ENCODE measurements around the gene PRICKLE3. TPM values are rescaled to one million over a fixed set of nuclear protein-coding genes. Genes with fewer than 3 reads are reported as not detected.

PRICKLE3 gene
- total RNA-seq, 4 donors from 2014 or later: 14.5 to 40.0 (median 33.2) TPM

DNA sequence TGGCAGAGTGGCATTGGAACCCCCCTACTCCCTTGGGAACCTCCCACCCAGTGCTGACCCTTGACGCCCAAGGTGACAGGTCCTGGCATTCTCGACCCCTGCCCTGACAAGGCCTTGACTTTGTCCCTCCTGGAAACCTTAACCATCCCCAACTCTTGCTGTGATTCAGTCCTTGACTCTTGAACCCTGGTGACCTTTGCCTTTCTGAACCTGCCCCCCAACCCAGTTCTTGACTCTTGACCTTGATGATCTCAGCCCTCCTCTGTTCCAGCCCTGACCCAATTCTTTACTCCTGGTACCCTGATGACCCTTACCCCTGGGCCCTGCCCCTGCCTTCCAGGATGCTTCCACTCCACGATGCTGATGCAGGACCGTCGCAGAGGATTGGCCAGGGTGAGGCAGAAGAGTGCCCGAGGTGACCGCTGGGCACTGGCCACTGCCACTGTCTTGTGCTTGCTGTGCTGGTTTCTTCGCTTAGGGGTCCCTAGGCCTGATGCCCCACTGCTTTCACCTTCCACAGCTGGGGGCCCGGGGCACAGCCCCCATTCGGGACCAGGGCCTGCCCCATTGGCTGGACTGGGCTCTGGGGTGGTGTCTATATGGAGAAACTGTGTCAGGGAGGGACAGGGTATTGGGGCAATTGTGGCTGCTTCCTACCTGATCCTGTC is 45.3 kb upstream of the PRICKLE3 start:
- WGBS, 2 donors (ENCODE audit: low coverage in 1 of 2): 85% methylated on average over 10 of the region's 10 CpGs; no CpG with 5 or more reads in 1 of the 2 donors
- intact Hi-C loops (cut with DNase I; ENCODE audit: low total_unique reads): no loop called here
- Histone ChIP-seq H3K27ac (peak overlapping the region in 3 of 4 donors; percentile 22 to 75 (median 53)), H3K4me1 (peaks cover 0 to 6% (median 2%) of the 10 kb centered on the region in 4 donors), H3K36me3 (no peaks in the 10 kb centered on the region), H3K9me3 (no peaks in the 10 kb centered on the region), H3K4me3 (no peak overlapping the region), H3K27me3 (no peaks in the 10 kb centered on the region)
- TF ChIP-seq POLR2AphosphoS5 (IDR thresholded peaks at IDR 0.05) (no peak), POLR2A (IDR thresholded peaks at IDR 0.05) (no peak), EP300 (IDR thresholded peaks at IDR 0.05; ENCODE audit: low read depth) (no peak)
- TF ChIP-seq, protein P1, sequence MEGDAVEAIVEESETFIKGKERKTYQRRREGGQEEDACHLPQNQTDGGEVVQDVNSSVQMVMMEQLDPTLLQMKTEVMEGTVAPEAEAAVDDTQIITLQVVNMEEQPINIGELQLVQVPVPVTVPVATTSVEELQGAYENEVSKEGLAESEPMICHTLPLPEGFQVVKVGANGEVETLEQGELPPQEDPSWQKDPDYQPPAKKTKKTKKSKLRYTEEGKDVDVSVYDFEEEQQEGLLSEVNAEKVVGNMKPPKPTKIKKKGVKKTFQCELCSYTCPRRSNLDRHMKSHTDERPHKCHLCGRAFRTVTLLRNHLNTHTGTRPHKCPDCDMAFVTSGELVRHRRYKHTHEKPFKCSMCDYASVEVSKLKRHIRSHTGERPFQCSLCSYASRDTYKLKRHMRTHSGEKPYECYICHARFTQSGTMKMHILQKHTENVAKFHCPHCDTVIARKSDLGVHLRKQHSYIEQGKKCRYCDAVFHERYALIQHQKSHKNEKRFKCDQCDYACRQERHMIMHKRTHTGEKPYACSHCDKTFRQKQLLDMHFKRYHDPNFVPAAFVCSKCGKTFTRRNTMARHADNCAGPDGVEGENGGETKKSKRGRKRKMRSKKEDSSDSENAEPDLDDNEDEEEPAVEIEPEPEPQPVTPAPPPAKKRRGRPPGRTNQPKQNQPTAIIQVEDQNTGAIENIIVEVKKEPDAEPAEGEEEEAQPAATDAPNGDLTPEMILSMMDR (IDR thresholded peaks at IDR 0.05): no peak
- in situ Hi-C loops (cut with MboI; ENCODE audit: low pct_ligation_motif_present in 1 of 4, low pct_unique_long_range_greater_than_20kb in 1 of 4, low sequenced_read_pairs in 3 of 4): no loop called here
- DNase-seq: no peak

DNA sequence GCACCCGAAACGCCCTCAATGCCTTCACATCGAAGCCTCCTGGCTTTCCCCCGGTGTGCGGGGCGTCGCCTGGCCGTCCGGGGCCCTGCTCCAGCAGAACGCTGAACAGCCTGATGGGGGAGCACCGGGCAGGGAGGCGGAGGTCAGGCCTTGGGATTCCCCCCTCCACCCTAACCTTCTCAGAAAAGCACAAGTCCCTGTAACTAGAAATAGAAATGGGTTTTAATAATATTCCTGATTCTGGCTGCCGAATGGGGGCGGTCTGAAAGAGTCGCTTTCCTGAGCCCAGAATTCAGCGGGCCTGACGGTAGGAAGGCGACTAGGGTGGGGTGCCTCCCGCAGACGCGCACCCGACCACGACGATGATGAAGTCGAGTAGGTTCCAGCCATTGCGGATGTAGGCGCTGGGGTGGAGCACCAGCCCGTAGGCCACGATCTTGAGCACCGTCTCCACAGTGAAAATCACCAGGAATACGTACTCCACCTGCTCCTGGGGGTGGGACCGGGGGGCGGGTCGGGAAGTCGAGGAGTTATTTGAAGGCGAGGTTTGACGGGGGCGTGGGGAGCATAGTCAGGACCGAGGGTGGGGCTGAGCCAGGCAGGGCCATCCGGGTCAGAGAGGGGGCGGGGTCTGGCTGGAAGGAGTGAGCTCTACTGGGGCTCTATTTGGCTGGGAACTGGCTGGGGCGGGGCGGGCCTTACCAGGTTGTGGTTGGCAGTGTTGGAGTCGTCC is 44.5 kb upstream of the PRICKLE3 start:
- H3K36me3 ChIP-seq: no peaks in the 10 kb centered on the region
- in situ Hi-C loops (cut with MboI; ENCODE audit: low pct_ligation_motif_present in 1 of 4, low pct_unique_long_range_greater_than_20kb in 1 of 4, low sequenced_read_pairs in 3 of 4) (no loop called here), intact Hi-C loops (cut with DNase I; ENCODE audit: low total_unique reads) (no loop called here)
- no peak for TF ChIP-seq POLR2AphosphoS5 (IDR thresholded peaks at IDR 0.05)
- peak; percentile 40 for TF ChIP-seq POLR2A (IDR thresholded peaks at IDR 0.05)
- no peak for TF ChIP-seq EP300 (IDR thresholded peaks at IDR 0.05; ENCODE audit: low read depth)
- TF ChIP-seq, protein P1 (IDR thresholded peaks at IDR 0.05): peak in 1 of 5 experiments; percentile 20
- no peaks in the 10 kb centered on the region for H3K4me1 ChIP-seq
- H3K27ac ChIP-seq: peak overlapping the region; percentile 22 to 75 (median 60)
- H3K9me3 ChIP-seq: no peaks in the 10 kb centered on the region
- peak; percentile 86 for DNase-seq
- 59% methylated on average over 43 of the region's 44 CpGs; no CpG with 5 or more reads in 1 of the 2 donors for WGBS, 2 donors (ENCODE audit: low coverage in 1 of 2)
- no peaks in the 10 kb centered on the region for H3K27me3 ChIP-seq
- peak overlapping the region; percentile 2 to 47 (median 16) for H3K4me3 ChIP-seq

DNA sequence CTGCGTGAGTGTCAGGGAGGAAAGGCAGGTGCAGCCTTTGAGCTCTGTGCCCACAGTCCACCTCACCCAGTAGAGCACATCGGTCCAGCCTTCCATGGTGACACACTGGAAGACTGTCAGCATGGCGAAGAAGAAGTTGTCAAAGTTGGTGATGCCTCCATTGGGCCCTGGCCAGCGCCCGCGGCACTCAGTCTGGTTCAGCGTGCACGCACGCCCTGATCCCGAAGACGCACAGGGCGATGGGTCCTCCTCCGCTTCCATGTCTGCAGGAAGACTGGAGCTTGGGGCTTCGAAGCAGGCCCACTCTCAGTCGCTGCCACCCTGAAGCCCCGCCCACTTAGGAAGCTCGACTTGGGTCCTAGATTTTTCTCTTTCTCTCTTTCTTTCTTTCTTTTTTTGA is 42.0 kb upstream of the PRICKLE3 start:
- intact Hi-C loops (cut with DNase I; ENCODE audit: low total_unique reads) (no loop called here), in situ Hi-C loops (cut with MboI; ENCODE audit: low pct_ligation_motif_present in 1 of 4, low pct_unique_long_range_greater_than_20kb in 1 of 4, low sequenced_read_pairs in 3 of 4) (no loop called here)
- DNase-seq: no peak
- no peaks in the 10 kb centered on the region for H3K4me1 ChIP-seq
- no peak overlapping the region for H3K4me3 ChIP-seq
- no peaks in the 10 kb centered on the region for H3K36me3 ChIP-seq
- no peaks in the 10 kb centered on the region for H3K27me3 ChIP-seq
- WGBS, 2 donors (ENCODE audit: low coverage in 1 of 2): 94% methylated on average over 17 of the region's 17 CpGs; no CpG with 5 or more reads in 1 of the 2 donors
- no peak overlapping the region for H3K27ac ChIP-seq
- H3K9me3 ChIP-seq: no peaks in the 10 kb centered on the region
- no peak for TF ChIP-seq POLR2AphosphoS5 (IDR thresholded peaks at IDR 0.05)

DNA sequence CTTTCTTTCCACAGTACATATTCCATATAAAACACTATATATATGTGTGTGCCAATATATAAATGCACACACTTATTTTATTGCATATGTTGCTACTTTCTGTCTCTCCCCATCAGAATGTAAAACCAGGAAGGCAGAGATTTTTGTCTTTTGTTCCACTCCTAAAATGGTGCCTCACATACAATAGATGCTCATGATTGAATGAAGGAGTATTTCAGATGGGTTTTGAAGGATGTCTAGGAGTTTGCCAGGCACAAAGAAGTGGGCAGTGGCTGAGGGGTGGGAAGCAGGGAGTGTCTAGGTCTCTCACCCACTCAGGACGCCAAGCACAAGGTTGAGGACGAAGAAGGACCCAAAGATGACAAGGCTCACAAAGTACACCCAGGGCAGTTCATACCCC is 41.6 kb upstream of the PRICKLE3 start:
- H3K9me3 ChIP-seq: no peaks in the 10 kb centered on the region
- in situ Hi-C loops (cut with MboI; ENCODE audit: low pct_ligation_motif_present in 1 of 4, low pct_unique_long_range_greater_than_20kb in 1 of 4, low sequenced_read_pairs in 3 of 4): no loop called here
- no peaks in the 10 kb centered on the region for H3K4me1 ChIP-seq
- 57% methylated on average over 2 of the region's 2 CpGs; no CpG with 5 or more reads in 1 of the 2 donors for WGBS, 2 donors (ENCODE audit: low coverage in 1 of 2)
- DNase-seq: no peak
- H3K27ac ChIP-seq: no peak overlapping the region
- no peaks in the 10 kb centered on the region for H3K36me3 ChIP-seq
- no peak overlapping the region for H3K4me3 ChIP-seq
- no peak for TF ChIP-seq POLR2A (IDR thresholded peaks at IDR 0.05)
- TF ChIP-seq, protein P1 (IDR thresholded peaks at IDR 0.05): no peak
- TF ChIP-seq EP300 (IDR thresholded peaks at IDR 0.05; ENCODE audit: low read depth): no peak
- TF ChIP-seq POLR2AphosphoS5 (IDR thresholded peaks at IDR 0.05): no peak
- H3K27me3 ChIP-seq: no peaks in the 10 kb centered on the region
- intact Hi-C loops (cut with DNase I; ENCODE audit: low total_unique reads): no loop called here
